IPS DF 19.7 (cell line): ENCODE data around the gene DLX5.

Source experiments
- DNase-seq: peaks from one replicate; pipeline ENCODE4 v3.0.0-alpha.2; 2013; ENCODE audit warnings: low read depth, low spot score

The DLX5 gene

GRCh38 chr7:96991546-96992191 lies 33.0 kb downstream of the DLX5 start:
- DNase-seq: no peak

DNA sequence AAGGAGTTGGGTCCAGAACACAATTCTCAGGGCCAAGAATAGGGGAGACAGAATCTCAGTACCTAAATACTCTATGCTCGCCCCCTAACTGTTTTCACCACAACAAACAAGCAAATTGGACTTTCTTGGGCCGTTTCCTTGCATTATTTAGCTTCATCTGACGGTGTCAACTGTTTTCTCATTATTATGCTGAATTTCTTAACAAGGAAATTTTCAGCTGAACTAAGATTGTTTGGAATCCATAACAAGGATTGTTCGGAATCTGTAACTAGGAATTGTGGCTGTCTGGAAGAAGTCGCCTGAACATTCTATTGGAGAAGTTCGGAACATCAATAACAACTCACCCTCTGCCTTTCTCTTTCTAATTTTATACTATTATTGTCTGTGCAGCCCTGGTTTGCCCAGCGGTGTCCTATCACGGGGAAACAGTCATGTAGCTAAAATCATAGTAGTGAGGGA lies 34.7 kb downstream of the DLX5 start:
- no peak for DNase-seq

GRCh38 chr7:96989241-96989858 lies 35.3 kb downstream of the DLX5 start:
- DNase-seq: no peak

DNA sequence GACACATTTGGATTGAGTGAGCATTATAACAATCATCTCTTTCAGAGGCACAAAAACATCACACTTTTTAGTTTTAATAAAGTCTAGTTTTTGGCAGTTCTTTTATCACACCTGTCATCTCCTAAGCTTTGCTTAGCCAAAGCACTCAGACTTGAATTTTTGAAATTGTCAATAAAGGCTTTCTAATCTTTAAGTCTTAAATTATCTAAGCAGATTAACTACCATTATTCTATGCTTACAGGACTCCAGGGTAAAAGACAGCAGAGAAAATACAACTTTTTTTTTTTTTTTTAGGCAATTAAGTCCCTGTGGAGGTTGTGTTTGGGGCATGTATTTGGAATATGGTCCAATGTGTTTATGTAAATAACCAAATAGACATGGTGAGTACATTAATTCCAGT lies 36.9 kb downstream of the DLX5 start:
- no peak for DNase-seq

GRCh38 chr7:96986901-96987300 lies 37.7 kb downstream of the DLX5 start:
- DNase-seq: no peak

DNA sequence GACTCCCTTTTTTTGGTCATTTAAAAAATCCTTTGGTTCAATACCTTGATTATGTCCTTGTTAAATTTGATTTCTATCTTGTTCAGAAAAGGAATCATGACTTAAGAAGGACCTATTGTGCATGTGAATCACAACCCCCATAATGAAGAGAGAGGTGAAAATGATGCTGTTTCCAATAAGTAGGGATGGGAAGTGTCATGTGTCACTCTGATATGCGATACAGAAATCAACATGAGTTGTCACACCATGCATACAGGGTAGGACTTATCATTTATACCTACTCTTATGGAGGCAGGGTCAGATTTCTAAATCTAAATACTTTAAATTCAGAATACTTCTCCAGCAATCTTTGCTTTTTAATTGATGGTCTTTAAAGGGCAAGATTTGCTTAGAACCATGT lies 38.6 kb downstream of the DLX5 start:
- DNase-seq: no peak

DNA sequence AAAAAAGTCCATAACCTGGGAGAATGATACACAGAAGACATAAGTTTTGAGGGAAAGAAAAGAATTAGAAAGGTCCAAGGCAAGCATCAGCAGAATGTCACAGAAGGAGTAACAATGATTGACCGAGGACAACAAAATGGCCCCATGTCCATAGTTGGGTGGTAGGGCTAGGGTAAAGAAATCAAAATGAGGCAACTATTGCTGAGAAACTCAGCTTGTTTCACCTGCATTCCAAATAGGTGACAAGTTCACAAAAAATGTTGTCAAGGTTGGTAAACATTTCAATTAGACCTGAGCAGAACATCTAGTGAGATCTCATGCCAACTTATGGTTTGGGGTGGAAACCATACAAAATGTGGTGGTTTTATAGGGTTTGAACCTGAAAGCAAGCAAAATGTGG lies 42.0 kb downstream of the DLX5 start:
- no peak for DNase-seq

DNA sequence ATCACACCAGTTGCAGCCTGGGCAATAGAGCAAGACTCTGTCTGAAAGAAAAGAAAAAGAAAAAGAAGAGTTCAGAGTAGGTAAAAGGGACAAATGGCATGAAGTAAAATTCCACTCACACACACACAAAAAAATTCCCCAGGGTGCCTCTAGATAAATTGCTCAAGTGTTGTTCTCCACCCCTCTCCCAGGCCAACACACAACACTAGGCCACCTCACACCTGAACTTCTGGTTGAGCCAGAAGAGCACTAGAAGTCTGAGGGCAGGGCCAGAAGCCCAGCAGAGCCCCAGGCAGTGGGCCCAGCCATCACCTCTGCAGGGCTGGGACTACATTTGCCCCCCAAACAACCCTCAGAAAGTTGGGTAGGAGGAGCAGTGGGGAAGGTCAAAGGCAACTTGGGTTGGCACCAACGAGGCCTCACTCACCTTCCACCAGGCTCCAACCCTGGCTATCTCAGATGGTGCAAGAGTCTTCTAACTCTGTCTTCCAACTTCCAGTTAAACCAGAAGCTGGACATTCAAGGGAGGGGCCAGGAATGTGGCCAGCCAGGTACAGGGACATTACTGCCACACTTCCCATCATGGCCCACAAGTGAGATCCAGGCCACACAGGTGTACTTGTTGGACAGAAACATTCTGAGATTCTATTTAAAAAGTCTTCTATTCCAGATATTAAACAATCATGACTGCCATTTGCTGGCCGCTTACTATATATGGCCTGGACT lies 44.9 kb downstream of the DLX5 start:
- DNase-seq: no peak

DNA sequence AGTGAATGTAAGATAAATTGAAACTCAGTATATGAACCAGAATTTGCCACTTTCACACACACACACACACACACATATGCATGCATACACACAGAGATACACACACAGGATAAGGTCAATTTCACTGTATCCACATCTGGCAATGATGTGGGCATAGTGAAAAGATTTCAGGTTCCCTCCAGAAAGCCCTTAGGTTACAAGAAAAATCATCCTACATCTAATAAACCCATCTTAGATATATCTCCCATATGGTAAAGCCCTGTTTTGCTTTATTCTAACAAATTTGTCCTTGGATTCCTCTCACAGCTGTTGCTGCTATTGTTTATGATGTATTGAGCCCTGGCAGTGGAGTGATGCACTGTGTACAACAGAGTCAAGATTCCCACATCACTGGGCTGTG lies 47.2 kb downstream of the DLX5 start:
- no peak for DNase-seq

GRCh38 chr7:96976106-96976505 lies 48.5 kb downstream of the DLX5 start:
- DNase-seq: no peak

DNA sequence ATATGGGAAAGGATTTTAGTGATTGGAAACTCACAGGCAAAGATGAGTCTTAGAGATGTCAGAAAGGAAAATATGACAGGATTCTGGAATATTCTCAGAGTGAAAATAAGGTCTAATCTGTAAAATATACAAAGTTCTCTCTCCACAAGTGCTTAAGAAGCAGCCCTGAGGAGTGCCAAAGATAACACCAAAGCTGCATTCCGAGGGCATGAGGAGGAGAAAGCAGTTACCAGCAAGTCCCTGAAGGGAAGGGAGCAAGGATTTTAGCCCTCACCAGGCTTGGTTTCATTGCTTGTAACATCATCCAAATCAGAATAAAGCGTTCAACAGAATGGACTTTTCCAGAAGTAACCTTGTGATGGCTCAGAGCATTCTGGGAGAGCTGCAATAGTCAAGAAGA lies 50.6 kb downstream of the DLX5 start:
- no peak for DNase-seq

- no peak for DNase-seq
Observed at GRCh38 chr7:96970739-96971138, 53.9 kb downstream of the DLX5 start.
